ENCODE results near the gene AFF3. TPM values are rescaled to one million over a fixed set of nuclear protein-coding genes. Genes with fewer than 3 reads are reported as not detected.

AFF3 gene
- total and polyA plus RNA-seq, 2 of the 13 experiments (the other 11 are each of a cell fraction or from before 2014, with no cell fraction given), result not detected

DNA sequence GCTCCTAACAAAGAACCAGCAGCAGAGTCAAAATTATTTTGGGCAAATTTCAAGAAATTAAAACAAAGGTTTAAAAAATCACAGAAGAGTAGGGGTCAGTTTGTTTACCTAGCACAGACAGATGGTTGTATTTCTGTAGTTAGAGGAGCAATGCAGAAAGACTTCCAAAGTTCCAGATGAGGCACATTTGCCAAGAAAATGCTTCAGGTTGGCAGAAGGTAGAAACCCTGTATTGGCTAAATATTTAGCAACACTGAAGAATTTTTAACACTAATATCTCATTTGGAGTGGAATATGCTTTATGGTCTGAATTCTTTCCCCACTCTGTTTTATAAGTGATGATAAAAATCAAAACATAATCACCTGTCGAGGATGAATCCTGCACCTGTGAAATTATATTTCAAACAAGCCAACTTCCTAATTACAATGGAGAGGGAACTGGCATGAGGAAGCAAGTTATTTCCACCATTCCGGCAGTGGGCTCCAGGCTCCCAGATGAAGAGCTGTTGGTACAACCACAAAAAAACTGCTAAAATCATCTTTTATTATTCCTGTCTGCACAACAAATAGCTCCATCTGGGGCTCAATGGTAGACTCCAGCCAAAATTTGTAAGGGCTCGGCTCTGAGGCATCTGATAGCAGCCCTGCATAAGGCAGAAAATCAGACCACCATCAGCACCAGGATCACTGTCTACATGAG lies 366.0 kb downstream of the AFF3 start:
- 32% methylated on average over 3 of the region's 3 CpGs for WGBS (ENCODE audit: low lambda C conversion rate)
- no peak overlapping the region for H3K4me3 ChIP-seq (replicated peaks in 1 of 3; ENCODE audit: insufficient read depth in 1 of 3, low read depth in 2 of 3, low read length in 3 of 3)
- H3K27me3 ChIP-seq (ENCODE audit: control insufficient read depth in 1 of 2, insufficient read depth in 2 of 2, low read length in 2 of 2), result no peaks in the 10 kb centered on the region
- H3K4me1 ChIP-seq (ENCODE audit: insufficient read depth, low read length), result no peaks in the 10 kb centered on the region
- ATAC-seq (no peak), FAIRE-seq (no peak), DNase-seq (ENCODE audit: low spot score) (no peak)
- intact Hi-C loops (cut with micrococcal nuclease; ENCODE audit: unreplicated experiment), result no loop called here
- POLR2A ChIA-PET, result no interaction called here
- H3K9me3 ChIP-seq (ENCODE audit: low read length), result peaks cover 12% of the 10 kb centered on the region; the same call in 1 of the 2 replicates
- H3K27ac ChIP-seq (ENCODE audit: extremely low read length, insufficient read depth, low read length), result no peak overlapping the region
- no peaks in the 10 kb centered on the region for H3K79me2 ChIP-seq (ENCODE audit: insufficient read depth, low read length)
- in situ Hi-C loops (cut with HindIII; ENCODE audit: extremely low pct_ligation_motif_present, low pct_unique_long_range_greater_than_20kb), result no loop called here
- BruUV-seq (replicated peaks), result no TSS peak
- no peaks in the 10 kb centered on the region for H4K20me1 ChIP-seq (ENCODE audit: insufficient read depth, low read length)
- no peak overlapping the region for H3K4me2 ChIP-seq (ENCODE audit: low read depth, low read length)
- CTCF ChIA-PET (ENCODE audit: low intra/inter-chr PET ratio, low total read pairs), result no interaction called here
- H3K9ac ChIP-seq (ENCODE audit: insufficient read depth, low read depth, low read length), result no peak overlapping the region
- no peak overlapping the region for H2AFZ ChIP-seq (ENCODE audit: low read length)
- TF ChIP-seq SIN3A (IDR thresholded peaks at IDR 0.05; ENCODE audit: borderline replicate concordance, low read depth, low read length) (no peak), HES4 (CRISPR knock-in tag; IDR thresholded peaks at IDR 0.05; ENCODE audit: borderline replicate concordance) (no peak)
- TF ChIP-seq, protein P1, sequence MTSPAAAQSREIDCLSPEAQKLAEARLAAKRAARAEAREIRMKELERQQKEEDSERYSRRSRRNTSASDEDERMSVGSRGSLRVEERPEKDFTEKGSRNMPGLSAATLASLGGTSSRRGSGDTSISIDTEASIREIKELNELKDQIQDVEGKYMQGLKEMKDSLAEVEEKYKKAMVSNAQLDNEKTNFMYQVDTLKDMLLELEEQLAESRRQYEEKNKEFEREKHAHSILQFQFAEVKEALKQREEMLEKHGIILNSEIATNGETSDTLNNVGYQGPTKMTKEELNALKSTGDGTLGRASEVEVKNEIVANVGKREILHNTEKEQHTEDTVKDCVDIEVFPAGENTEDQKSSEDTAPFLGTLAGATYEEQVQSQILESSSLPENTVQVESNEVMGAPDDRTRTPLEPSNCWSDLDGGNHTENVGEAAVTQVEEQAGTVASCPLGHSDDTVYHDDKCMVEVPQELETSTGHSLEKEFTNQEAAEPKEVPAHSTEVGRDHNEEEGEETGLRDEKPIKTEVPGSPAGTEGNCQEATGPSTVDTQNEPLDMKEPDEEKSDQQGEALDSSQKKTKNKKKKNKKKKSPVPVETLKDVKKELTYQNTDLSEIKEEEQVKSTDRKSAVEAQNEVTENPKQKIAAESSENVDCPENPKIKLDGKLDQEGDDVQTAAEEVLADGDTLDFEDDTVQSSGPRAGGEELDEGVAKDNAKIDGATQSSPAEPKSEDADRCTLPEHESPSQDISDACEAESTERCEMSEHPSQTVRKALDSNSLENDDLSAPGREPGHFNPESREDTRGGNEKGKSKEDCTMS (CRISPR knock-in tag; conservative IDR thresholded peaks at IDR 0.05), result no peak
- TF ChIP-seq, protein P2, sequence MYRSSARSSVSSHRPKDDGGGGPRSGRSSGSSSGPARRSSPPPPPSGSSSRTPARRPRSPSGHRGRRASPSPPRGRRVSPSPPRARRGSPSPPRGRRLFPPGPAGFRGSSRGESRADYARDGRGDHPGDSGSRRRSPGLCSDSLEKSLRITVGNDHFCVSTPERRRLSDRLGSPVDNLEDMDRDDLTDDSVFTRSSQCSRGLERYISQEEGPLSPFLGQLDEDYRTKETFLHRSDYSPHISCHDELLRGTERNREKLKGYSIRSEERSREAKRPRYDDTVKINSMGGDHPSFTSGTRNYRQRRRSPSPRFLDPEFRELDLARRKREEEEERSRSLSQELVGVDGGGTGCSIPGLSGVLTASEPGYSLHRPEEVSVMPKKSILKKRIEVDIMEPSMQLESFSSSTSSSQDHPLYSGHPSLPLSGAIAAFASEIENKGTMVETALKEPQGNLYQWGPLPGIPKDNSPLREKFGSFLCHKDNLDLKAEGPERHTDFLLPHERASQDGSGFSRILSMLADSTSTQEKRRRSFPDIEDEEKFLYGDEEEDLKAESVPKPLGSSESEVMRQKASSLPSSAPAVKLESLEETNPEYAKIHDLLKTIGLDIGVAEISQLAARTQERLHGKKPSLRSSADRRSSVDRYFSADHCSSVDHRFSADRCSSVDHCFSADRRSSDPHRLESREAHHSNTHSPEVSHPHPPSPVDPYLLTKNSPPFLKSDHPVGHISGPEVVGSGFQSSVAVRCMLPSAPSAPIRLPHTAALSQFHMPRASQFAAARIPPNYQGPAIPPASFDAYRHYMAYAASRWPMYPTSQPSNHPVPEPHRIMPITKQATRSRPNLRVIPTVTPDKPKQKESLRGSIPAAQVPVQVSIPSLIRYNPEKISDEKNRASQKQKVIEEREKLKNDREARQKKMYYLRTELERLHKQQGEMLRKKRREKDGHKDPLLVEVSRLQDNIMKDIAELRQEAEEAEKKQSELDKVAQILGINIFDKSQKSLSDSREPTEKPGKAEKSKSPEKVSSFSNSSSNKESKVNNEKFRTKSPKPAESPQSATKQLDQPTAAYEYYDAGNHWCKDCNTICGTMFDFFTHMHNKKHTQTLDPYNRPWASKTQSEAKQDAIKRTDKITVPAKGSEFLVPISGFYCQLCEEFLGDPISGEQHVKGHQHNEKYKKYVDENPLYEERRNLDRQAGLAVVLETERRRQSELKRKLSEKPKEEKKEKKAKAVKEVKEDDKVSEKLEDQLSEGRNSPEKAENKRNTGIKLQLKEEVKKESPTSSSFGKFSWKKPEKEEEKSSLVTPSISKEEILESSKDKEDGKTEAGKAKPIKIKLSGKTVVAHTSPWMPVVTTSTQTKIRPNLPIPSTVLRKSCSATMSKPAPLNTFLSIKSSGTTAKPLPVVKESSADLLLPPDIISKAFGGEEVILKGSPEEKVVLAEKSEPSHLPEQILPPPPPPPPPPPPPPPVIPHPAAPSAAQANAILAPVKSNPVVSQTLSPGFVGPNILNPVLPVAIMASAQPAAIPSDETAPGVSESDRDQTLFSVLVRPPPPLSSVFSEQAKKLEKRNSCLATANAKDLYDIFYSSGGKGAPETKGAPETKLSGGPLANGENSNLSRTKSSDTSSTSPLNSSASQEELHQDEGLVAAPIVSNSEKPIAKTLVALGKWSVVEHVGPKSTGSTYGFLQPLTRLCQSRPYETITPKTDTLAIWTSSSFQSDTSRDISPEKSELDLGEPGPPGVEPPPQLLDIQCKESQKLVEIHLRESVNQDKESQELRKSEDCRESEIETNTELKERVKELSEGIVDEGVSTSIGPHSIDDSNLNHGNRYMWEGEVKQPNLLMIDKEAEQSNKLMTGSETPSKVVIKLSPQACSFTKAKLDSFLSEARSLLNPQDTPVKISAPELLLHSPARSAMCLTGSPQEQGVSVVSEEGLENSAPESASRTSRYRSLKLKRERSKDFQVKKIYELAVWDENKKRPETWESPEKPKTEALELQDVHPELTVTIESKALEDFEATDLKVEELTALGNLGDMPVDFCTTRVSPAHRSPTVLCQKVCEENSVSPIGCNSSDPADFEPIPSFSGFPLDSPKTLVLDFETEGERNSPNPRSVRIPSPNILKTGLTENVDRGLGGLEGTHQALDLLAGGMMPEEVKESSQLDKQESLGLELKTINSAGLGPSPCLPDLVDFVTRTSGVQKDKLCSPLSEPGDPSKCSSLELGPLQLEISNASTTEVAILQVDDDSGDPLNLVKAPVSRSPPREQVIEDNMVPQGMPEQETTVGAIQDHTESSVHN (CRISPR knock-in tag; IDR thresholded peaks at IDR 0.05), result no peak
- no peaks in the 10 kb centered on the region for H3K36me3 ChIP-seq (replicated peaks in 1 of 2; ENCODE audit: control insufficient read depth in 1 of 2, insufficient read depth in 2 of 2, low read length in 2 of 2)

Data from HepG2 (cell line).